Measurements from ENCODE around the gene B4GALT1.
A peak's percentile ranks its signal among the peaks of the same experiment; 100 is the strongest.

B4GALT1 gene

GRCh38 chr9:33124751-33125381, 42.3 kb downstream of the B4GALT1 start:
- no peak for DNase-seq (ENCODE audit: low read depth in 2 of 2)

GRCh38 chr9:33124046-33124445, 43.1 kb downstream of the B4GALT1 start:
- DNase-seq (ENCODE audit: low read depth in 2 of 2) = no peak

GRCh38 chr9:33123407-33124031, 43.6 kb downstream of the B4GALT1 start:
- no peak for DNase-seq (ENCODE audit: low read depth in 2 of 2)

GRCh38 chr9:33120620-33121019, 46.5 kb downstream of the B4GALT1 start:
- no peak for DNase-seq (ENCODE audit: low read depth in 2 of 2)

- DNase-seq (ENCODE audit: low read depth in 2 of 2) = no peak
Measured at GRCh38 chr9:33117796-33118195, 49.3 kb downstream of the B4GALT1 start.

GRCh38 chr9:33117306-33117705, 49.8 kb downstream of the B4GALT1 start:
- peak; percentile 81 to 82 for DNase-seq (ENCODE audit: low read depth in 2 of 2)

- peak; percentile 30 to 38 for DNase-seq (ENCODE audit: low read depth in 2 of 2)
Measured at GRCh38 chr9:33116860-33117259, 50.3 kb downstream of the B4GALT1 start.

GRCh38 chr9:33114746-33115145, 52.4 kb downstream of the B4GALT1 start:
- DNase-seq (ENCODE audit: low read depth in 2 of 2) = no peak

GRCh38 chr9:33113799-33114547, 53.2 kb downstream of the B4GALT1 start:
- DNase-seq (ENCODE audit: low read depth in 2 of 2) = no peak

GRCh38 chr9:33112094-33112493, 55.0 kb downstream of the B4GALT1 start:
- DNase-seq (ENCODE audit: low read depth in 2 of 2) = no peak

GRCh38 chr9:33111631-33112030, 55.5 kb downstream of the B4GALT1 start:
- no peak for DNase-seq (ENCODE audit: low read depth in 2 of 2)

- no peak for DNase-seq (ENCODE audit: low read depth in 2 of 2)
Measured at GRCh38 chr9:33110686-33111085, 56.5 kb downstream of the B4GALT1 start.

GRCh38 chr9:33109850-33110595, 57.1 kb downstream of the B4GALT1 start:
- no peak for DNase-seq (ENCODE audit: low read depth in 2 of 2)

GRCh38 chr9:33109097-33109496, 58.0 kb downstream of the B4GALT1 start:
- DNase-seq (ENCODE audit: low read depth in 2 of 2) = no peak

GRCh38 chr9:33108472-33108871, 58.7 kb downstream of the B4GALT1 start:
- no peak for DNase-seq (ENCODE audit: low read depth in 2 of 2)

GRCh38 chr9:33107762-33108161, 59.4 kb downstream of the B4GALT1 start:
- DNase-seq (ENCODE audit: low read depth in 2 of 2) = no peak

GRCh38 chr9:33106827-33107621, 60.1 kb downstream of the B4GALT1 start:
- DNase-seq (ENCODE audit: low read depth in 2 of 2) = peak; percentile 89 to 91

- no peak for DNase-seq (ENCODE audit: low read depth in 2 of 2)
Measured at GRCh38 chr9:33106372-33106771, 60.8 kb downstream of the B4GALT1 start.

- DNase-seq (ENCODE audit: low read depth in 2 of 2) = no peak
Measured at GRCh38 chr9:33105959-33106358, 61.2 kb downstream of the B4GALT1 start.

GRCh38 chr9:33105504-33105903, 61.6 kb downstream of the B4GALT1 start:
- no peak for DNase-seq (ENCODE audit: low read depth in 2 of 2)

- DNase-seq (ENCODE audit: low read depth in 2 of 2) = no peak
Measured at GRCh38 chr9:33104401-33104800, 62.7 kb downstream of the B4GALT1 start.

Measured in fibroblast of skin of left biceps (primary cell).